ENCODE results near the gene SGCE.

DNA sequence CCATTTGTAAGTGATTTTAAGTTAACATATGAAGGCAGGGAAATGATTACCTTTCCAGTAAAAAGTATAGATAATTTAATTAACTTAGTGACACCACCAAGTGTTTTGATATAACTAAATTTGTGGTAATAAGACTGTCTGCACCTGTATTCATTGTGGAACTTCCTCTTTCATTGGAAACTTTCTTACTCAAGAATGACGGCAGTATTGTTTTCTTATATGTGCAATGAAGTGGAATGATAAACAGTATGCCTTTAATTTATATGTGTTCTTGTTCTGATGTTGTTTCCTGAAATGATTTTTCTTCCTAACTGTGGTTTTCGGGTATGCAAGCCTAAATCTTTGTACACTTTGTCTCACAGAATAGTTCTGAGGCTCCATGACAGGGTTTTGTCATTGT lies 99.9 kb downstream of the SGCE start:
- TF ChIP-seq, protein P1, sequence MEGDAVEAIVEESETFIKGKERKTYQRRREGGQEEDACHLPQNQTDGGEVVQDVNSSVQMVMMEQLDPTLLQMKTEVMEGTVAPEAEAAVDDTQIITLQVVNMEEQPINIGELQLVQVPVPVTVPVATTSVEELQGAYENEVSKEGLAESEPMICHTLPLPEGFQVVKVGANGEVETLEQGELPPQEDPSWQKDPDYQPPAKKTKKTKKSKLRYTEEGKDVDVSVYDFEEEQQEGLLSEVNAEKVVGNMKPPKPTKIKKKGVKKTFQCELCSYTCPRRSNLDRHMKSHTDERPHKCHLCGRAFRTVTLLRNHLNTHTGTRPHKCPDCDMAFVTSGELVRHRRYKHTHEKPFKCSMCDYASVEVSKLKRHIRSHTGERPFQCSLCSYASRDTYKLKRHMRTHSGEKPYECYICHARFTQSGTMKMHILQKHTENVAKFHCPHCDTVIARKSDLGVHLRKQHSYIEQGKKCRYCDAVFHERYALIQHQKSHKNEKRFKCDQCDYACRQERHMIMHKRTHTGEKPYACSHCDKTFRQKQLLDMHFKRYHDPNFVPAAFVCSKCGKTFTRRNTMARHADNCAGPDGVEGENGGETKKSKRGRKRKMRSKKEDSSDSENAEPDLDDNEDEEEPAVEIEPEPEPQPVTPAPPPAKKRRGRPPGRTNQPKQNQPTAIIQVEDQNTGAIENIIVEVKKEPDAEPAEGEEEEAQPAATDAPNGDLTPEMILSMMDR (IDR thresholded peaks at IDR 0.05), result no peak
- TF ChIP-seq POLR2A (IDR thresholded peaks at IDR 0.05), result no peak

Data from testis (tissue), 2 donors.